ENCODE data around the gene RPS6KB2.

The RPS6KB2 gene

DNA sequence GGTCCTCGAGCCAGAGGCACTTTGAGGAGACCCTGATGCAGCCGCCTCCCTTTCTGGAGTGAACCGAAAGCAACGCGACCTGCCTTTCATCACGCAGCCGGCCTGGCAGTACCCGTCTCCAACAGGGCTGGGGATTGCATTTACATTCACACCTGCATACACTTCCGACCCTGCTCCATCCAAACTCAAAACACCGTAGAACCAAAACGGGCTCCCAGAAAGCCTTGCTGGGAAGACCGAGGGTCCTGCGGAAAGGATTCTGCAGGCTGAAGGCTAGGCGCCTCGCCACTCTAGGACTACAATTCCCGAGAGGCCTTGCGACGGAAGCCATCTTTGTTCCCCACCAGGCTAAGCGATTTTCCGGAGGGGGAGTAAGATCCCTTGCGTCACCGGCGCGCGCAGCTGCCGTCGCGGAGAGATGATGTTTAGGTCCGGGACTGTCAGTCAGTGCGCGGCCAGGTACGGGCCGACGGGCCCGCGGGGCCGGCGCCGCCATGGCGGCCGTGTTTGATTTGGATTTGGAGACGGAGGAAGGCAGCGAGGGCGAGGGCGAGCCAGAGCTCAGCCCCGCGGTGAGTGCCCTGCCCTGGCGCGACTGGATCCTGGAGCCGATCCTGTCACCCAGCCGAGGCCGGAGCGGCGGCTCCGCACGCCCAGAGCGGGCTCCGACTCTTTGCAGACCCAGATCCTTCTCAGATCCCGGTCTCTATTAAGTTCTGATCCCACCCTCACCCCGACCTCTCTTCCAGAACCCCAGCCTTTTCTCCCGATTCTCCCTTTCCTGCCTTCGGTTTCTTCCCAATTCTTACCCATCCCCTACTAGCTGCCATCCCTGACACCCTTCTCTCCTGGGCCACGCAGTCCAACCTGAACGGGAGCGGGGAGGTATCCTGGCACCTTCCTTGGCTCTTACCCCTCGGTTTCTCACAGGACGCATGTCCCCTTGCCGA lies at the start of gene RPS6KB2:
Gene RPS6KB2, plus strand, starts transcription at position 443 of the 950 bp plus-strand sequence. Its CDS starts 52 bp downstream, at position 495.
- DNase-seq = peak; percentile 100

DNA sequence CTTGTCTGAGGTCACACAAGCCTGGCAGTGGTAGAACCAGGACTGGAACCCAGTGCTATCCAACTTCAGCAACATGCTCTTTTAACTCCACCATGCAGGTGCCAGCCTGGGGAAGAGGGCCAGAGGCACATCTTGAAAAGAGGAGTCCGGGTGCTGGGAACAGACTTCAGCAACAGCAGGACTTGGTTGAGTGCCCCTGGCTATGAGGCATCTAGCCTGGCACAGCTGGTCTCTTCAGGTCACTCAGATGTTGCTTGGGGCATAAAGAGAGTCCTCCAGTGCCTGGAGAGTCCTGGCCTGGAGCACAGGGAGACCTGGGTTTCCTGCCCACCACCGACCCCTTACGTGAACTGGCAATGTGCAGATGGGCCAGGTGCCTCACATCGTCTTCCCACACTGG lies 49.8 kb upstream of the RPS6KB2 start:
- no peak for DNase-seq

GRCh38 chr11:67379061-67380058 lies 48.9 kb upstream of the RPS6KB2 start:
- no peak for DNase-seq

- no peak for DNase-seq
Measured at GRCh38 chr11:67381244-67381972, 46.9 kb upstream of the RPS6KB2 start.

DNA sequence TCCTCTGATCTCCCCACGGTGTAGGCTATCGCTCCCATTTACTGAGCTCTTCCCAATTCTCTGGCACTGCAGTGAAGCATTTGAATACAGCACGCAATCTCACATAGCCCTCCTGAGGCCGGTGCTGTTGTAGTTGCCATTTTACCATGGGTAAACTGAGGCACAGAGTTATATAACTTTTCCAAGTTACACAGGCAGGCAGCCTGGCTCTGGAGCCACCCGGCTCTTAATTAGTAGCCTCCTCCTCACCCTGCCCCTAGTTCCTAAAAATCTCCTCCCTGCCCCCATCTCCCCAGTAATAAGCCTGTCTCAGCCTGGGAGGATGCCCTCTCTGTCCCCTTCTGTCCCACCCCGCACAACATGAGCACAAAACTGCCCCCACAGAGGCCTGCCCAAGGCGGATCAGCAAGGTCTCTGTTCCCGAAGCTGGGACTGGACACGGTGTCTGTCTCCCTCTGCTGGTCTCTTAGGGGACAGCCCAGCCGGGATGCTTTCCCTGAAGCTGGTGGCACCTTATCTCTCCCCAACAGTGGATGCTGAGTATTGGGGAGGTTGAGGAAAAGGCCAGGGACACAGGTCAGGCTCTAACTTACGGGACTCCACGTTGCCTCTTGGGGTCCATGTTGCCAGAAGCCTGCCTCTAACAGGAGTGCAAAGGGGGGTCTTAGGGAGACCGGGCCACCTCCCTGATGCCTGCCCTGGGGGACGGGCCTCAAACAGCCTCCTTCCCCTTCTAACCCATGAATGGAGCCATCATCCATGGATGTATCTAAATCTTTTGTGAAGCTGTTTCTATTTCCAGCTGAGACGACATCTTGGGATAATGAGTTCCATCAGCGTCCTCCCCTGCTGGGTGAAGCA lies 45.8 kb upstream of the RPS6KB2 start:
- peak; percentile 94 for DNase-seq

- DNase-seq = no peak
Measured at GRCh38 chr11:67384851-67385366, 43.4 kb upstream of the RPS6KB2 start.

- DNase-seq = no peak
Measured at GRCh38 chr11:67387069-67387468, 41.2 kb upstream of the RPS6KB2 start.

- DNase-seq = no peak
Measured at GRCh38 chr11:67387518-67387917, 40.8 kb upstream of the RPS6KB2 start.

GRCh38 chr11:67389477-67389876 lies 38.8 kb upstream of the RPS6KB2 start:
- peak; percentile 82 for DNase-seq

- DNase-seq = no peak
Measured at GRCh38 chr11:67390947-67391303, 37.4 kb upstream of the RPS6KB2 start.

DNA sequence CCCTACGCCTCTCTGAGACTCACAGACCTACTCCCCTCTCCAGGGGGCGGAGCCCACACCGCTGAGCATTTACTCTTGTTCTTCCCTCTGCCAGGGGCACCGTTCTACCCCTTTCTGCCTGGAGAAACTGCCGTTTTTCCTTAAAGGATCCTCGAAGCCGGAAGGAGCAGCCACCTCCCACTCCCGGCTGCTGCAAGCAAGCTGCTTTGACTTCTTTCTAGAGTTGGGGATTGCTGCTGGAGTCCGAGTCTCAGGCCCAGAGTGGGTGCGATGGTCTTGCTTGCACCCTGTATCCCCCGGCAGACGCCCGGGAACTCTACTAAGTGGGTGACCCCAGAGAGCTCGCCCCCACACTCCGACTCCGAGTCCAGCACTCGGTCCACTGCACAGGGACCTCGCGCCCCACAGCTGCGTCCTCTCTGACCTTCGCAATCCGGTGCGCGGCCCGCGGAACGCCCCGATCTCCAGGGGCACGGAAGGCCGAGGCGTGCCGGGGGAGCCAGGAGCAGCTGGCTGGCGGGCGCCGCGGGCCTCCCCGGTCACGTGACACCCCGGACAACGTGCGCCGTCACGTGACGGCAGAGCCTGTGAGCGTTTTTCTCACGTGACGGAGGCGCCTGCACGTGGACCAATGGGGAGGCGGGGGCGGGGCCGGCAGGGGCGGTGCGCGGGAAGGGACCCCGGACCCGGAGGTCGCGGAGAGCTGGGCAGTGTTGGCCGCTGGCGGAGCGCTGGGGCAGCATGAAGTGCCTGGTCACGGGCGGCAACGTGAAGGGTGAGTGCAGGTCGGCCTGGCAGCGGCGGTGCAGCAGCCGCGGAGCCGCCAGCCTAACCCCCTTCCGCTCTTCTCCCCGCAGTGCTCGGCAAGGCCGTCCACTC lies 36.8 kb upstream of the RPS6KB2 start, which contains the start of gene RAD9A:
Gene RAD9A, plus strand, starts transcription at position 683 of the 879 bp plus-strand sequence. Its CDS starts 59 bp downstream, at position 742.
- DNase-seq = peak; percentile 95

- DNase-seq = no peak
Measured at GRCh38 chr11:67392183-67392715, 36.0 kb upstream of the RPS6KB2 start.

- no peak for DNase-seq
Measured at GRCh38 chr11:67393437-67393836, 34.9 kb upstream of the RPS6KB2 start.

DNA sequence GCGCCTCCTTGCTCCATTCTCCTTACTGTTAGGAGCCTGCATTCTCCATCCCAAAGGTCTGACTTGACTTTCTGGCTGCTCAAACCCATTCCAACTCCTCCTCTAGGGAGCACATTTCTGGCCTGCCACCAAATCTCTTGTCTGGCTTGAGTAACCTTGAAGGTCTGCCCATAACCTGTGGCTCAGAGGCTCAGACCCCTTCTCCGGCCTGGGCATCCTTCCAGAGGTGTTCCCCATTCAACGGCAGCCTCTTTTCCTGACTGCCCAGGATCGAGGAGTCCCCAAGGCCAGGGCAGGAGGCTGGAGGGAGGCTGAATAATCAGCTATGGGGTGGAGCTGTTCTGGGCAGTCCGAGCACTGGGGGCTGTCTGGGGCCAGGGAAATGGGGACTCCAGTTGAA lies 34.3 kb upstream of the RPS6KB2 start:
- DNase-seq = no peak

GRCh38 chr11:67395555-67396258 lies 32.6 kb upstream of the RPS6KB2 start:
- DNase-seq = no peak

DNA sequence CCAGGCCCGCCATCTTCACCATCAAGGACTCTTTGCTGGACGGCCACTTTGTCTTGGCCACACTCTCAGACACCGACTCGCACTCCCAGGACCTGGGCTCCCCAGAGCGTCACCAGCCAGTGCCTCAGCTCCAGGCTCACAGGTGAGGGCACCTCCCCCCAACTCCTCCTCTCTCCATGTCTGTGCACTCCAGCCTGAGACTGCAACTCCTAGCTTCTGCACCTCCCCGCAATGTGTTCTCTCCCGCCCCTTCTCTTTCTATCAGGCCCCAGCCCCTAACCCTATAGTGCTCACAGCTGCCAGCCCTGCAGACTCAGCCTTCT lies 32.1 kb upstream of the RPS6KB2 start:
- DNase-seq = no peak

GRCh38 chr11:67396587-67397389 lies 31.5 kb upstream of the RPS6KB2 start:
- no peak for DNase-seq

GRCh38 chr11:67397536-67397935 lies 30.8 kb upstream of the RPS6KB2 start:
- DNase-seq = no peak
